ENCODE measurements around the gene STPG3. TPM values are rescaled to one million over a fixed set of nuclear protein-coding genes. Genes with fewer than 3 reads are reported as not detected.

The STPG3 gene
- total and polyA plus RNA-seq, 2 of the 13 experiments (the other 11 are each of a cell fraction or from before 2014, with no cell fraction given): not detected

- TF ChIP-seq SOX6 (IDR thresholded peaks at IDR 0.05) (no peak), SOX6 (CRISPR knock-in tag; IDR thresholded peaks at IDR 0.05) (peak; percentile 44; the same call in 1 of the 2 replicates), ETV6 (CRISPR knock-in tag; conservative IDR thresholded peaks at IDR 0.05) (no peak), ZNF251 (CRISPR knock-in tag; IDR thresholded peaks at IDR 0.05) (no peak), HCFC1 (IDR thresholded peaks at IDR 0.05; ENCODE audit: low read depth, low read length) (no peak), YY1 (IDR thresholded peaks at IDR 0.05; ENCODE audit: insufficient read depth, insufficient replicate concordance, low read depth, low read length) (peak; percentile 31), ZSCAN25 (CRISPR knock-in tag; IDR thresholded peaks at IDR 0.05) (peak; percentile 53; the same call in 1 of the 2 replicates), ZBTB7A (CRISPR knock-in tag; IDR thresholded peaks at IDR 0.05) (0 out of 2 replicates have a peak, but pooled peaks have one; percentile 26), SPEN (CRISPR knock-in tag; IDR thresholded peaks at IDR 0.05; ENCODE audit: low read depth) (peak; percentile 75; the same call in 1 of the 2 replicates), ZNF20 (CRISPR knock-in tag; IDR thresholded peaks at IDR 0.05) (no peak), ZNF589 (CRISPR knock-in tag; conservative IDR thresholded peaks at IDR 0.05) (0 out of 2 replicates have a peak, but pooled peaks have one; percentile 45), ZIK1 (CRISPR knock-in tag; IDR thresholded peaks at IDR 0.05; ENCODE audit: borderline replicate concordance, low read depth) (no peak)
- TF ChIP-seq, protein P1, sequence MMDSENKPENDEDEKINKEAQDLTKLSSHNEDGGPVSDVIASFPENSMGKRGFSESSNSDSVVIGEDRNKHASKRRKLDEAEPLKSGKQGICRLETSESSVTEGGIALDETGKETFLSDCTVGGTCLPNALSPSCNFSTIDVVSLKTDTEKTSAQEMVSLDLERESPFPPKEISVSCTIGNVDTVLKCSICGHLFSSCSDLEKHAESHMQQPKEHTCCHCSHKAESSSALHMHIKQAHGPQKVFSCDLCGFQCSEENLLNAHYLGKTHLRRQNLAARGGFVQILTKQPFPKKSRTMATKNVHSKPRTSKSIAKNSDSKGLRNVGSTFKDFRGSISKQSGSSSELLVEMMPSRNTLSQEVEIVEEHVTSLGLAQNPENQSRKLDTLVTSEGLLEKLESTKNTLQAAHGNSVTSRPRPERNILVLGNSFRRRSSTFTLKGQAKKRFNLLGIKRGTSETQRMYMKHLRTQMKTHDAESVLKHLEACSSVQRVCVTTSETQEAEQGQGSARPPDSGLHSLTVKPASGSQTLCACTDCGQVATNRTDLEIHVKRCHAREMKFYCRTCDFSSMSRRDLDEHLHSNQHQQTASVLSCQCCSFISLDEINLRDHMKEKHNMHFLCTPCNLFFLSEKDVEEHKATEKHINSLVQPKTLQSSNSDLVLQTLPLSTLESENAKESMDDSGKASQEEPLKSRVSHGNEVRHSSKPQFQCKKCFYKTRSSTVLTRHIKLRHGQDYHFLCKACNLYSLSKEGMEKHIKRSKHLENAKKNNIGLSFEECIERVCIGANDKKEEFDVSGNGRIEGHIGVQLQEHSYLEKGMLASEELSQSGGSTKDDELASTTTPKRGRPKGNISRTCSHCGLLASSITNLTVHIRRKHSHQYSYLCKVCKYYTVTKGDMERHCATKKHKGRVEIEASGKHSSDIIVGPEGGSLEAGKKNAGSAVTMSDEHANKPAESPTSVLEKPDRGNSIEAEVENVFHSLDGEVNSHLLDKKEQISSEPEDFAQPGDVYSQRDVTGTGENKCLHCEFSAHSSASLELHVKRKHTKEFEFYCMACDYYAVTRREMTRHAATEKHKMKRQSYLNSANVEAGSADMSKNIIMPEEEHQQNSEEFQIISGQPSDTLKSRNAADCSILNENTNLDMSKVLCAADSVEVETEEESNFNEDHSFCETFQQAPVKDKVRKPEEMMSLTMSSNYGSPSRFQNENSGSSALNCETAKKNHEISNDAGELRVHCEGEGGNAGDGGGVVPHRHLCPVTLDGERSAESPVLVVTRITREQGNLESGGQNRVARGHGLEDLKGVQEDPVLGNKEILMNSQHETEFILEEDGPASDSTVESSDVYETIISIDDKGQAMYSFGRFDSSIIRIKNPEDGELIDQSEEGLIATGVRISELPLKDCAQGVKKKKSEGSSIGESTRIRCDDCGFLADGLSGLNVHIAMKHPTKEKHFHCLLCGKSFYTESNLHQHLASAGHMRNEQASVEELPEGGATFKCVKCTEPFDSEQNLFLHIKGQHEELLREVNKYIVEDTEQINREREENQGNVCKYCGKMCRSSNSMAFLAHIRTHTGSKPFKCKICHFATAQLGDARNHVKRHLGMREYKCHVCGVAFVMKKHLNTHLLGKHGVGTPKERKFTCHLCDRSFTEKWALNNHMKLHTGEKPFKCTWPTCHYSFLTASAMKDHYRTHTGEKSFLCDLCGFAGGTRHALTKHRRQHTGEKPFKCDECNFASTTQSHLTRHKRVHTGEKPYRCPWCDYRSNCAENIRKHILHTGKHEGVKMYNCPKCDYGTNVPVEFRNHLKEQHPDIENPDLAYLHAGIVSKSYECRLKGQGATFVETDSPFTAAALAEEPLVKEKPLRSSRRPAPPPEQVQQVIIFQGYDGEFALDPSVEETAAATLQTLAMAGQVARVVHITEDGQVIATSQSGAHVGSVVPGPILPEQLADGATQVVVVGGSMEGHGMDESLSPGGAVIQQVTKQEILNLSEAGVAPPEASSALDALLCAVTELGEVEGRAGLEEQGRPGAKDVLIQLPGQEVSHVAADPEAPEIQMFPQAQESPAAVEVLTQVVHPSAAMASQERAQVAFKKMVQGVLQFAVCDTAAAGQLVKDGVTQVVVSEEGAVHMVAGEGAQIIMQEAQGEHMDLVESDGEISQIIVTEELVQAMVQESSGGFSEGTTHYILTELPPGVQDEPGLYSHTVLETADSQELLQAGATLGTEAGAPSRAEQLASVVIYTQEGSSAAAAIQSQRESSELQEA (CRISPR knock-in tag; IDR thresholded peaks at IDR 0.05; ENCODE audit: not compliant biosample characterization): no peak
- TF ChIP-seq, protein P2, sequence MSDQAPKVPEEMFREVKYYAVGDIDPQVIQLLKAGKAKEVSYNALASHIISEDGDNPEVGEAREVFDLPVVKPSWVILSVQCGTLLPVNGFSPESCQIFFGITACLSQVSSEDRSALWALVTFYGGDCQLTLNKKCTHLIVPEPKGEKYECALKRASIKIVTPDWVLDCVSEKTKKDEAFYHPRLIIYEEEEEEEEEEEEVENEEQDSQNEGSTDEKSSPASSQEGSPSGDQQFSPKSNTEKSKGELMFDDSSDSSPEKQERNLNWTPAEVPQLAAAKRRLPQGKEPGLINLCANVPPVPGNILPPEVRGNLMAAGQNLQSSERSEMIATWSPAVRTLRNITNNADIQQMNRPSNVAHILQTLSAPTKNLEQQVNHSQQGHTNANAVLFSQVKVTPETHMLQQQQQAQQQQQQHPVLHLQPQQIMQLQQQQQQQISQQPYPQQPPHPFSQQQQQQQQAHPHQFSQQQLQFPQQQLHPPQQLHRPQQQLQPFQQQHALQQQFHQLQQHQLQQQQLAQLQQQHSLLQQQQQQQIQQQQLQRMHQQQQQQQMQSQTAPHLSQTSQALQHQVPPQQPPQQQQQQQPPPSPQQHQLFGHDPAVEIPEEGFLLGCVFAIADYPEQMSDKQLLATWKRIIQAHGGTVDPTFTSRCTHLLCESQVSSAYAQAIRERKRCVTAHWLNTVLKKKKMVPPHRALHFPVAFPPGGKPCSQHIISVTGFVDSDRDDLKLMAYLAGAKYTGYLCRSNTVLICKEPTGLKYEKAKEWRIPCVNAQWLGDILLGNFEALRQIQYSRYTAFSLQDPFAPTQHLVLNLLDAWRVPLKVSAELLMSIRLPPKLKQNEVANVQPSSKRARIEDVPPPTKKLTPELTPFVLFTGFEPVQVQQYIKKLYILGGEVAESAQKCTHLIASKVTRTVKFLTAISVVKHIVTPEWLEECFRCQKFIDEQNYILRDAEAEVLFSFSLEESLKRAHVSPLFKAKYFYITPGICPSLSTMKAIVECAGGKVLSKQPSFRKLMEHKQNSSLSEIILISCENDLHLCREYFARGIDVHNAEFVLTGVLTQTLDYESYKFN (CRISPR knock-in tag; conservative IDR thresholded peaks at IDR 0.05): peak; percentile 76
These were observed 21.0 kb upstream of the STPG3 start (continued) for GRCh38 chr9:137229903-137230704.

Measured in HepG2 (cell line).